OCI-LY1 (cell line): ENCODE results near the gene CHMP2A.

Experiments used
- H2AFZ ChIP-seq: fragments of 200-600 bp; sonication (generic), shearing (Covaris generic); 2 replicates; pipeline ENCODE4 v1.6.0; 2014; ENCODE audit warnings: antibody characterized with exemption, mild to moderate bottlenecking, low read length
- H3F3A ChIP-seq: fragments of 200-600 bp; sonication (generic), shearing (Covaris generic); 2 replicates; pipeline ENCODE4 v1.6.0; 2014; ENCODE audit warnings: mild to moderate bottlenecking, antibody characterized with exemption, low read length, moderate library complexity; ENCODE audit not compliant: insufficient read depth
- H3K27ac ChIP-seq: fragments of 200-600 bp; sonication (generic); 2 replicates; pipeline ENCODE4 v1.5.1; 2014; ENCODE audit warnings: low read length, mixed run types, mild to moderate bottlenecking, low read depth; ENCODE audit not compliant: poor library complexity, severe bottlenecking
- H3K27me3 ChIP-seq: fragments of 200-600 bp; sonication (generic); 2 replicates; pipeline ENCODE4 v1.6.0; 2014; ENCODE audit warnings: antibody characterized with exemption, mild to moderate bottlenecking, low read length, moderate library complexity; ENCODE audit not compliant: insufficient read depth
- H3K36me3 ChIP-seq: fragments of 200-600 bp; sonication (generic); 2 replicates; pipeline ENCODE4 v1.6.1; 2014; ENCODE audit warnings: mild to moderate bottlenecking, antibody characterized with exemption, low read length, moderate library complexity, mixed read lengths; ENCODE audit not compliant: insufficient read depth
- H3K4me1 ChIP-seq: fragments of 200-600 bp; sonication (generic); 2 replicates; pipeline ENCODE4 v1.5.1; 2014; ENCODE audit warnings: mild to moderate bottlenecking, low read length, moderate library complexity; ENCODE audit not compliant: insufficient read depth, severe bottlenecking
- H3K4me2 ChIP-seq: fragments of 200-600 bp; sonication (generic), shearing (Covaris generic); 2 replicates; pipeline ENCODE4 v1.6.1; 2014; ENCODE audit warnings: low read length
- H3K4me3 ChIP-seq: fragments of 200-600 bp; sonication (generic); 2 replicates; pipeline ENCODE4 v1.5.1; 2014; ENCODE audit warnings: low read length, low read depth, mild to moderate bottlenecking, mixed read lengths; ENCODE audit not compliant: poor library complexity, severe bottlenecking
- H3K79me2 ChIP-seq: fragments of 200-600 bp; shearing (Covaris generic); 2 replicates; pipeline ENCODE4 v1.6.1; 2016; ENCODE audit warnings: mixed run types, low read length, mixed read lengths; ENCODE audit not compliant: insufficient read depth
- H3K9ac ChIP-seq: fragments of 200-600 bp; sonication (generic), shearing (Covaris generic); 2 replicates; pipeline ENCODE4 v1.6.1; 2014; ENCODE audit warnings: mild to moderate bottlenecking, low read length, mixed read lengths
- H3K9me2 ChIP-seq: fragments of 200-600 bp; sonication (generic), shearing (Covaris generic); 2 replicates; pipeline ENCODE4 v1.6.1; 2014; ENCODE audit warnings: low read depth, mild to moderate bottlenecking, low read length, mixed read lengths
- H3K9me3 ChIP-seq: fragments of 200-600 bp; shearing (Covaris generic); 2 replicates; pipeline ENCODE4 v1.6.1; 2014; ENCODE audit warnings: low read length, mixed read lengths
- H4K20me1 ChIP-seq: fragments of 200-600 bp; sonication (generic), shearing (Covaris generic); 2 replicates; pipeline ENCODE4 v1.6.0; 2016; ENCODE audit warnings: mild to moderate bottlenecking, low read length; ENCODE audit not compliant: insufficient read depth
- CTCF ChIP-seq: fragments of 200-600 bp; sonication (generic), shearing (Covaris generic); IDR thresholded peaks from 2 replicates; pipeline ENCODE4 v1.5.1; 2017; ENCODE audit warnings: mild to moderate bottlenecking, antibody characterized with exemption, low read length, moderate library complexity, mixed read lengths
- EZH2 ChIP-seq: fragments of 200-600 bp; sonication (generic), shearing (Covaris generic); IDR thresholded peaks from 2 replicates; pipeline ENCODE4 v1.8.0; 2017; ENCODE audit warnings: borderline replicate concordance, mixed run types, mild to moderate bottlenecking, antibody characterized with exemption, low read length, moderate library complexity, mixed read lengths

CHMP2A gene

GRCh38 chr19:58556622-58557220 is 1.8 kb upstream of the CHMP2A start:
- Histone ChIP-seq H3K79me2 (peaks cover 19% of the 10 kb centered on the region), H3K9me3 (no peaks in the 10 kb centered on the region), H3K4me1 (peaks cover 58% of the 10 kb centered on the region), H3F3A (peaks cover 20% of the 10 kb centered on the region), H3K9me2 (no peaks in the 10 kb centered on the region), H3K9ac (peak overlapping the region; percentile 97), H3K36me3 (peaks cover 39% of the 10 kb centered on the region), H3K27me3 (no peaks in the 10 kb centered on the region), H3K4me2 (peak overlapping the region; percentile 88), H3K27ac (peak overlapping the region; percentile 93), H2AFZ (no peak overlapping the region), H3K4me3 (peak overlapping the region; percentile 91), H4K20me1 (no peaks in the 10 kb centered on the region)
- TF ChIP-seq EZH2 = no peak
- no peak for TF ChIP-seq CTCF

GRCh38 chr19:58555920-58556621 is 1.2 kb upstream of the CHMP2A start:
- Histone ChIP-seq H3K27me3 (no peaks in the 10 kb centered on the region), H3K9ac (peak overlapping the region; percentile 97; the same call in 1 of the 2 replicates), H3K79me2 (peaks cover 19% of the 10 kb centered on the region), H3K27ac (peak overlapping the region; percentile 93), H3K4me2 (peak overlapping the region; percentile 88), H2AFZ (no peak overlapping the region), H3K9me3 (no peaks in the 10 kb centered on the region), H4K20me1 (no peaks in the 10 kb centered on the region), H3F3A (peaks cover 17% of the 10 kb centered on the region), H3K9me2 (no peaks in the 10 kb centered on the region), H3K36me3 (peaks cover 45% of the 10 kb centered on the region), H3K4me3 (peak overlapping the region; percentile 91), H3K4me1 (peaks cover 52% of the 10 kb centered on the region)
- TF ChIP-seq EZH2 = no peak
- TF ChIP-seq CTCF = no peak

GRCh38 chr19:58555369-58555885 is 522 bp upstream of the CHMP2A start:
- Histone ChIP-seq H2AFZ (no peak overlapping the region), H3F3A (peaks cover 16% of the 10 kb centered on the region), H3K27me3 (no peaks in the 10 kb centered on the region), H3K9me2 (no peaks in the 10 kb centered on the region), H3K9me3 (no peaks in the 10 kb centered on the region), H3K36me3 (peaks cover 52% of the 10 kb centered on the region), H3K79me2 (peaks cover 19% of the 10 kb centered on the region), H4K20me1 (no peaks in the 10 kb centered on the region), H3K4me2 (peak overlapping the region; percentile 88), H3K4me1 (peaks cover 46% of the 10 kb centered on the region), H3K9ac (peak overlapping the region; percentile 73), H3K27ac (peak overlapping the region; percentile 93), H3K4me3 (peak overlapping the region; percentile 91)
- TF ChIP-seq CTCF (no peak), EZH2 (no peak)
